Astrocyte (in vitro differentiated cells and primary cell): ENCODE results near the gene RBP3. TPM values are rescaled to one million over a fixed set of nuclear protein-coding genes. Genes with fewer than 3 reads are reported as not detected.
A peak's percentile ranks its signal among the peaks of the same experiment; 100 is the strongest.

Source experiments
- DNase-seq: peaks from one replicate; pipeline ENCODE4 v3.0.0-alpha.2; 2010; ENCODE audit warnings: low read depth
- FAIRE-seq: peaks from 2 replicates; lab custom pipeline; 2011; peaks lifted over from hg19 to GRCh38; lab: Jason Lieb, UNC
- H2AFZ ChIP-seq: 2 replicates; pipeline ENCODE4 v1.6.0; 2012; ENCODE audit warnings: low read depth, low read length, inconsistent platforms
- H3K27ac ChIP-seq: 2 replicates; pipeline ENCODE4 v1.5.1; 2011; ENCODE audit warnings: low read depth, low read length, inconsistent platforms
- H3K27me3 ChIP-seq: 2 replicates; pipeline ENCODE4 v1.6.0; 2011; ENCODE audit warnings: low read length, inconsistent platforms; ENCODE audit not compliant: insufficient read depth
- H3K36me3 ChIP-seq: 2 replicates; pipeline ENCODE4 v1.5.1; 2011; ENCODE audit warnings: low read length, inconsistent platforms; ENCODE audit not compliant: insufficient read depth
- H3K4me1 ChIP-seq: 2 replicates; pipeline ENCODE4 v1.5.1; 2011; ENCODE audit warnings: low read length, inconsistent platforms; ENCODE audit not compliant: insufficient read depth
- H3K4me2 ChIP-seq: 2 replicates; pipeline ENCODE4 v1.6.0; 2012; ENCODE audit warnings: low read length, inconsistent platforms
- H3K4me3 ChIP-seq: 2 replicates; pipeline ENCODE4 v1.5.1; 2011; ENCODE audit warnings: low read depth, mild to moderate bottlenecking, low read length, inconsistent platforms; ENCODE audit not compliant: insufficient read depth
- H3K79me2 ChIP-seq: 2 replicates; pipeline ENCODE4 v1.6.0; 2012; ENCODE audit warnings: mild to moderate bottlenecking, low read length, inconsistent platforms; ENCODE audit not compliant: insufficient read depth
- H3K9ac ChIP-seq: 2 replicates; pipeline ENCODE4 v1.6.0; 2012; ENCODE audit warnings: mild to moderate bottlenecking, low read length, inconsistent platforms
- H3K9me3 ChIP-seq: 2 replicates; pipeline ENCODE4 v1.5.1; 2012; ENCODE audit warnings: low read depth, mild to moderate bottlenecking, low read length, inconsistent platforms; ENCODE audit not compliant: insufficient read depth
- H4K20me1 ChIP-seq: 2 replicates; pipeline ENCODE4 v1.6.0; 2012; ENCODE audit warnings: low read length, inconsistent platforms; ENCODE audit not compliant: insufficient read depth
- H3K27ac Mint-ChIP-seq: one replicate; pipeline ENCODE4 v1.8.0; 2021; ENCODE audit warnings: mild to moderate bottlenecking, mixed read lengths; ENCODE audit not compliant: unreplicated experiment
- H3K27me3 Mint-ChIP-seq: one replicate; pipeline ENCODE4 v1.8.0; 2021; ENCODE audit warnings: low read depth, mixed read lengths; ENCODE audit not compliant: unreplicated experiment
- H3K36me3 Mint-ChIP-seq: one replicate; pipeline ENCODE4 v1.8.0; 2021; ENCODE audit warnings: low read depth, mixed read lengths; ENCODE audit not compliant: unreplicated experiment
- H3K4me1 Mint-ChIP-seq: one replicate; pipeline ENCODE4 v1.8.0; 2021; ENCODE audit warnings: low read depth, mixed read lengths; ENCODE audit not compliant: unreplicated experiment
- H3K4me3 Mint-ChIP-seq: one replicate; pipeline ENCODE4 v1.8.0; 2021; ENCODE audit warnings: mild to moderate bottlenecking, moderate library complexity, mixed read lengths; ENCODE audit not compliant: unreplicated experiment
- H3K9me3 Mint-ChIP-seq: one replicate; pipeline ENCODE4 v1.8.0; 2021; ENCODE audit warnings: mild to moderate bottlenecking, mixed read lengths; ENCODE audit not compliant: unreplicated experiment
- CTCF ChIP-seq: IDR thresholded peaks from 2 replicates; pipeline ENCODE4 v1.5.1; 2011; ENCODE audit warnings: low read depth, mild to moderate bottlenecking, inconsistent platforms, low read length, moderate library complexity; ENCODE audit not compliant: insufficient read depth
- EZH2 ChIP-seq: IDR thresholded peaks from 2 replicates; pipeline ENCODE4 v1.6.1; 2012; ENCODE audit warnings: mild to moderate bottlenecking, low read length, inconsistent platforms; ENCODE audit not compliant: insufficient read depth
- total RNA-seq: library from RNA; stranded (reverse); gene quantifications from 2 replicates; pipeline ENCODE4 v1.2.1, GENCODE V29; 2021

RBP3 gene
- total RNA-seq, 1 donor from 2014 or later: not detected

GRCh38 chr10:47403446-47404318 lies 55.5 kb downstream of the RBP3 start:
- FAIRE-seq (no peak), DNase-seq (no peak)
- H3K4me3 Mint-ChIP-seq: no peak overlapping the region
- TF ChIP-seq CTCF: no peak
- no peak for TF ChIP-seq EZH2
- Histone ChIP-seq H3K79me2 (no peaks in the 10 kb centered on the region), H3K4me1 (peaks cover 34% of the 10 kb centered on the region), H4K20me1 (no peaks in the 10 kb centered on the region), H3K4me2 (peak overlapping the region; percentile 78), H3K9me3 (no peaks in the 10 kb centered on the region), H3K27me3 (no peaks in the 10 kb centered on the region), H3K36me3 (no peaks in the 10 kb centered on the region), H3K27ac (peak overlapping the region; percentile 18), H3K9ac (no peak overlapping the region), H2AFZ (peak overlapping the region; percentile 30), H3K4me3 (no peak overlapping the region)
- H3K4me1 Mint-ChIP-seq: peaks cover 25% of the 10 kb centered on the region
- H3K36me3 Mint-ChIP-seq: no peaks in the 10 kb centered on the region
- H3K27me3 Mint-ChIP-seq: no peaks in the 10 kb centered on the region
- H3K9me3 Mint-ChIP-seq: peaks cover 8% of the 10 kb centered on the region
- peak overlapping the region; percentile 86 for H3K27ac Mint-ChIP-seq

- no peaks in the 10 kb centered on the region for H3K27me3 Mint-ChIP-seq
- Histone ChIP-seq H3K4me3 (no peak overlapping the region), H4K20me1 (no peaks in the 10 kb centered on the region), H3K4me2 (no peak overlapping the region), H3K27ac (no peak overlapping the region), H3K9me3 (no peaks in the 10 kb centered on the region), H3K9ac (no peak overlapping the region), H3K79me2 (no peaks in the 10 kb centered on the region), H3K4me1 (peaks cover 34% of the 10 kb centered on the region), H3K27me3 (no peaks in the 10 kb centered on the region), H2AFZ (no peak overlapping the region), H3K36me3 (no peaks in the 10 kb centered on the region)
- H3K9me3 Mint-ChIP-seq: peaks cover 4% of the 10 kb centered on the region
- H3K36me3 Mint-ChIP-seq: no peaks in the 10 kb centered on the region
- no peak for FAIRE-seq
- no peak for DNase-seq
- no peak for TF ChIP-seq CTCF
- TF ChIP-seq EZH2: no peak
- no peak overlapping the region for H3K4me3 Mint-ChIP-seq
- peak overlapping the region; percentile 58 for H3K27ac Mint-ChIP-seq
- H3K4me1 Mint-ChIP-seq: peaks cover 25% of the 10 kb centered on the region
Observed at GRCh38 chr10:47404446-47404845, 56.3 kb downstream of the RBP3 start.

GRCh38 chr10:47404937-47405336 lies 56.8 kb downstream of the RBP3 start:
- FAIRE-seq: no peak
- H3K9ac ChIP-seq: no peak overlapping the region
- TF ChIP-seq CTCF (no peak), EZH2 (no peak)
- no peak overlapping the region for H3K4me3 Mint-ChIP-seq
- peak overlapping the region; percentile 58 for H3K27ac Mint-ChIP-seq
- no peaks in the 10 kb centered on the region for H4K20me1 ChIP-seq
- no peaks in the 10 kb centered on the region for H3K36me3 Mint-ChIP-seq
- no peak for DNase-seq
- no peaks in the 10 kb centered on the region for H3K27me3 ChIP-seq
- no peak overlapping the region for H3K4me3 ChIP-seq
- H3K79me2 ChIP-seq: no peaks in the 10 kb centered on the region
- H3K4me1 ChIP-seq: peaks cover 34% of the 10 kb centered on the region
- no peak overlapping the region for H3K27ac ChIP-seq
- peaks cover 1% of the 10 kb centered on the region for H3K9me3 Mint-ChIP-seq
- H3K36me3 ChIP-seq: no peaks in the 10 kb centered on the region
- no peaks in the 10 kb centered on the region for H3K9me3 ChIP-seq
- no peak overlapping the region for H3K4me2 ChIP-seq
- no peaks in the 10 kb centered on the region for H3K27me3 Mint-ChIP-seq
- H3K4me1 Mint-ChIP-seq: peaks cover 25% of the 10 kb centered on the region
- no peak overlapping the region for H2AFZ ChIP-seq
